ENCODE measurements around the gene TAP1. TPM values are rescaled to one million over a fixed set of nuclear protein-coding genes. Genes with fewer than 3 reads are reported as not detected.

TAP1 gene
- total and polyA plus RNA-seq, 10 of the 15 experiments (the other 5 are each of a cell fraction or from before 2014, with no cell fraction given): 33.4 to 249 (median 169) TPM

DNA sequence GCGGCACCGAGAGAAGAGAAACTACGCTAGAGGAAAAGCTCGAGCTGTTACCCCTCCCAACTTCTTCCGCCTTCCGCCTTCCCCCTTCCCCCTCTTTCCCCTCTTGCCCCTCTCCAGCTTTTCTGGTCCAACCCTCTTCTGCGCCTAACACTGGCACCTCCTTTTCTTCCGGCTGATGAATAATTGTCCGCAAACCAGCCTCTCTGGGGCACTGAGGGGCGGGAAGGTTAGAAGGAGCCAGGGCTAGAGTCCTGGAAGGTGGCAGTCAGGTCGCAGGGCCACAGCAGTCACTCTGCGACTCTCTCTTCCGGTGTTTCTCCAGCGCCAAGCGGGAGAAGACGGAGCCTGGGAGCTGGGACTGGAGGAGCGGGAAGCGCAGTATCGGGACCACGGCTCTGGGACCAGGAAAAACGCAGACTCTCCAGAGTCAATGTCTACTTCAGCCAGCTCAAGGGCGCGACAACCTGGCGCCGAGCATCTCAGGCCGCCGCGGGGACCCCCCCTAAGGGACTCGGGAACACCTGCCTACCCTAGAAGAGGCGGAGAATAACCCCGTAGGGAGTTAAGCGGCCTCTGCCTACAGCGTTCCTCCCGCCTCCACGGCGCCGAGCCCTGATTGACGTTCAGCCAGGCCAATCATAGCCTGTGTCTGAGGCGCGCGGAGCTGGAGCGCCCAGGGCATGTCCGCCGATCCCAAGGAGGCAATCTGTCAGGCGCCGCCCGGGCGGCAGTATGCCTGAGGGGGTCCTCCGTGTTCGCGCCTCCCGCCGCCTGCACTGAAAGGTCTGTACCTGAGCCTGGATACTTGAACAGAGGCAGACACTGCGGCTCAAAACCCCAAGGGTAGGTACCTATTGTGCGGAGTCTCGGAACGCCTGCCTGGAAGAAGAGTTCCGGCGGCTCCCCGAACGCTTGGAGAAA is 40.8 kb upstream of the TAP1 start (continued):
- TF ChIP-seq, protein P1, sequence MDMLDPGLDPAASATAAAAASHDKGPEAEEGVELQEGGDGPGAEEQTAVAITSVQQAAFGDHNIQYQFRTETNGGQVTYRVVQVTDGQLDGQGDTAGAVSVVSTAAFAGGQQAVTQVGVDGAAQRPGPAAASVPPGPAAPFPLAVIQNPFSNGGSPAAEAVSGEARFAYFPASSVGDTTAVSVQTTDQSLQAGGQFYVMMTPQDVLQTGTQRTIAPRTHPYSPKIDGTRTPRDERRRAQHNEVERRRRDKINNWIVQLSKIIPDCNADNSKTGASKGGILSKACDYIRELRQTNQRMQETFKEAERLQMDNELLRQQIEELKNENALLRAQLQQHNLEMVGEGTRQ (IDR thresholded peaks at IDR 0.05; ENCODE audit: borderline replicate concordance, low read depth, low read length): no peak
- TF ChIP-seq ETV6 (conservative IDR thresholded peaks at IDR 0.05 in 1 of 2, IDR thresholded peaks at IDR 0.05 in 1 of 2; ENCODE audit: borderline replicate concordance in 1 of 2, low read depth in 1 of 2) (peak in 1 of 2 experiments; percentile 47; a peak in 2 of 4 replicates), GATAD2B (conservative IDR thresholded peaks at IDR 0.05; ENCODE audit: low read depth) (0 out of 2 replicates have a peak, but pooled peaks have one; percentile 34), SREBF2 (IDR thresholded peaks at IDR 0.05; ENCODE audit: low read length) (no peak), EZH2 (IDR thresholded peaks at IDR 0.05; ENCODE audit: borderline replicate concordance, control insufficient read depth, low read depth, low read length) (no peak), CEBPB (IDR thresholded peaks at IDR 0.05; ENCODE audit: borderline replicate concordance in 1 of 2, low read depth in 2 of 2, low read length in 2 of 2) (no peak), TCF3 (IDR thresholded peaks at IDR 0.05; ENCODE audit: borderline replicate concordance, insufficient read depth, low read depth, low read length) (peak; percentile 64; the same call in 1 of the 2 replicates), POLR2AphosphoS2 (IDR thresholded peaks at IDR 0.05; ENCODE audit: low read depth, low read length) (peak; percentile 69), ESRRA (IDR thresholded peaks at IDR 0.05; ENCODE audit: low read length) (no peak), SMAD1 (IDR thresholded peaks at IDR 0.05; ENCODE audit: low read depth, partially characterized antibody) (no peak), TAF1 (IDR thresholded peaks at IDR 0.05; ENCODE audit: borderline replicate concordance, low read depth, low read length) (peak; percentile 60; the same call in 1 of the 2 replicates), RUNX3 (IDR thresholded peaks at IDR 0.05; ENCODE audit: low read length) (no peak; the same call in 1 of the 2 replicates), SMARCA5 (IDR thresholded peaks at IDR 0.05) (no peak), PML (IDR thresholded peaks at IDR 0.05; ENCODE audit: low read length) (peak; percentile 64; the same call in 1 of the 2 replicates), MEF2B (IDR thresholded peaks at IDR 0.05; ENCODE audit: partially characterized antibody, poor library complexity, severe bottlenecking) (peak; percentile 83), KLF5 (IDR thresholded peaks at IDR 0.05; ENCODE audit: partially characterized antibody) (no peak), SUZ12 (IDR thresholded peaks at IDR 0.05; ENCODE audit: unreplicated experiment) (no peak), KAT2A (conservative IDR thresholded peaks at IDR 0.05; ENCODE audit: control insufficient read depth, low read depth, low read length) (no peak), NBN (IDR thresholded peaks at IDR 0.05) (peak; percentile 72), RCOR1 (conservative IDR thresholded peaks at IDR 0.05; ENCODE audit: low read depth, low read length) (no peak), TARDBP (IDR thresholded peaks at IDR 0.05; ENCODE audit: borderline replicate concordance) (0 out of 2 replicates have a peak, but pooled peaks have one; percentile 11), WRNIP1 (IDR thresholded peaks at IDR 0.05; ENCODE audit: borderline replicate concordance, low read depth, low read length) (no peak)
- TF ChIP-seq, protein P2, sequence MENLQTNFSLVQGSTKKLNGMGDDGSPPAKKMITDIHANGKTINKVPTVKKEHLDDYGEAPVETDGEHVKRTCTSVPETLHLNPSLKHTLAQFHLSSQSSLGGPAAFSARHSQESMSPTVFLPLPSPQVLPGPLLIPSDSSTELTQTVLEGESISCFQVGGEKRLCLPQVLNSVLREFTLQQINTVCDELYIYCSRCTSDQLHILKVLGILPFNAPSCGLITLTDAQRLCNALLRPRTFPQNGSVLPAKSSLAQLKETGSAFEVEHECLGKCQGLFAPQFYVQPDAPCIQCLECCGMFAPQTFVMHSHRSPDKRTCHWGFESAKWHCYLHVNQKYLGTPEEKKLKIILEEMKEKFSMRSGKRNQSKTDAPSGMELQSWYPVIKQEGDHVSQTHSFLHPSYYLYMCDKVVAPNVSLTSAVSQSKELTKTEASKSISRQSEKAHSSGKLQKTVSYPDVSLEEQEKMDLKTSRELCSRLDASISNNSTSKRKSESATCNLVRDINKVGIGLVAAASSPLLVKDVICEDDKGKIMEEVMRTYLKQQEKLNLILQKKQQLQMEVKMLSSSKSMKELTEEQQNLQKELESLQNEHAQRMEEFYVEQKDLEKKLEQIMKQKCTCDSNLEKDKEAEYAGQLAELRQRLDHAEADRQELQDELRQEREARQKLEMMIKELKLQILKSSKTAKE (IDR thresholded peaks at IDR 0.05; ENCODE audit: low read depth, poor library complexity, severe bottlenecking): no peak
- TF ChIP-seq, protein P3, sequence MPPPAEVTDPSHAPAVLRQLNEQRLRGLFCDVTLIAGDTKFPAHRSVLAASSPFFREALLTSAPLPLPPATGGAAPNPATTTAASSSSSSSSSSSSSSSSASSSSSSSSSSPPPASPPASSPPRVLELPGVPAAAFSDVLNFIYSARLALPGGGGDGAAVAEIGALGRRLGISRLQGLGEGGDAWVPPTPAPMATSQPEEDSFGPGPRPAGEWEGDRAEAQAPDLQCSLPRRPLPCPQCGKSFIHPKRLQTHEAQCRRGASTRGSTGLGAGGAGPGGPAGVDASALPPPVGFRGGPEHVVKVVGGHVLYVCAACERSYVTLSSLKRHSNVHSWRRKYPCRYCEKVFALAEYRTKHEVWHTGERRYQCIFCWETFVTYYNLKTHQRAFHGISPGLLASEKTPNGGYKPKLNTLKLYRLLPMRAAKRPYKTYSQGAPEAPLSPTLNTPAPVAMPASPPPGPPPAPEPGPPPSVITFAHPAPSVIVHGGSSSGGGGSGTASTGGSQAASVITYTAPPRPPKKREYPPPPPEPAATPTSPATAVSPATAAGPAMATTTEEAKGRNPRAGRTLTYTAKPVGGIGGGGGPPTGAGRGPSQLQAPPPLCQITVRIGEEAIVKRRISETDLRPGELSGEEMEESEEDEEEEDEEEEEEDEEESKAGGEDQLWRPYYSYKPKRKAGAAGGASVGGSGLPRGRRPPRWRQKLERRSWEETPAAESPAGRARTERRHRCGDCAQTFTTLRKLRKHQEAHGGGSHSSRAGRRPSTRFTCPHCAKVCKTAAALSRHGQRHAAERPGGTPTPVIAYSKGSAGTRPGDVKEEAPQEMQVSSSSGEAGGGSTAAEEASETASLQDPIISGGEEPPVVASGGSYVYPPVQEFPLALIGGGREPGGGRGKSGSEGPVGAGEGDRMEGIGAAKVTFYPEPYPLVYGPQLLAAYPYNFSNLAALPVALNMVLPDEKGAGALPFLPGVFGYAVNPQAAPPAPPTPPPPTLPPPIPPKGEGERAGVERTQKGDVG (CRISPR knock-in tag; IDR thresholded peaks at IDR 0.05): no peak
